Measurements from ENCODE around the gene ATN1. TPM values are rescaled to one million over a fixed set of nuclear protein-coding genes. Genes with fewer than 3 reads are reported as not detected.

Gene ATN1
- total and polyA plus RNA-seq, 9 of the 15 experiments (the other 6 are each of a cell fraction or from before 2014, with no cell fraction given): 0.15 to 49.8 (median 2.7) TPM

- peak; percentile 70 to 84 (median 72) for DNase-seq (ENCODE audit: extremely low read depth in 1 of 4, low spot score in 3 of 4)
- in situ Hi-C loops (cut with MboI) (no loop called here), intact Hi-C loops (cut with micrococcal nuclease) (no loop called here)
- Histone ChIP-seq H2AFZ (ENCODE audit: low read depth, low read length) (peak overlapping the region; percentile 59), H3K4me2 (ENCODE audit: insufficient read depth, low read length) (peak overlapping the region; percentile 76), H3K27me3 (ENCODE audit: control insufficient read depth in 2 of 2, insufficient read depth in 2 of 2, low read length in 2 of 2) (no peaks in the 10 kb centered on the region), H3K36me3 (ENCODE audit: control insufficient read depth, insufficient read depth, low read length) (peaks cover 19% of the 10 kb centered on the region; the same call in 2 of the 3 replicates), H4K20me1 (replicated peaks; ENCODE audit: control insufficient read depth, insufficient read depth, low read length) (no peaks in the 10 kb centered on the region), H3K9me1 (ENCODE audit: control insufficient read depth, insufficient read depth, low read length) (peaks cover 6% of the 10 kb centered on the region), H3K4me1 (replicated peaks in 1 of 2; ENCODE audit: control insufficient read depth in 2 of 2, insufficient read depth in 2 of 2, low read length in 2 of 2) (peaks cover 12 to 40% of the 10 kb centered on the region in 2 experiments; a peak in 4 of 5 replicates), H3K9me3 (replicated peaks; ENCODE audit: control insufficient read depth, insufficient read depth, low read depth, low read length) (no peaks in the 10 kb centered on the region), H3K4me3 (peak overlapping the region; percentile 46), H3K79me2 (ENCODE audit: control insufficient read depth, insufficient read depth, low read length) (peaks cover 19% of the 10 kb centered on the region), H3K9ac (ENCODE audit: insufficient read depth in 1 of 2, low read depth in 2 of 2, low read length in 2 of 2) (peak overlapping the region; percentile 34 to 87; a peak in 3 of 4 replicates), H3K27ac (ENCODE audit: extremely low read depth, low read depth, low read length) (no peak overlapping the region; the same call in 2 of the 3 replicates)
- ChIA-PET POLR2A (no interaction called here), CTCF (ENCODE audit: low intra/inter-chr PET ratio) (no interaction called here)
- peak; percentile 77 for ATAC-seq
- 23% methylated on average over 7 of the region's 29 CpGs for WGBS (ENCODE audit: insufficient coverage, low coverage, missing lambda C conversion rate)
- TF ChIP-seq ZKSCAN3 (CRISPR knock-in tag; IDR thresholded peaks at IDR 0.05) (no peak), NRF1 (conservative IDR thresholded peaks at IDR 0.05 in 1 of 2, IDR thresholded peaks at IDR 0.05 in 1 of 2) (0 out of 4 replicates have a peak, but pooled peaks have one; percentile 4 to 6), EZH2 (IDR thresholded peaks at IDR 0.05; ENCODE audit: borderline replicate concordance, low read depth, low read length) (no peak), VEZF1 (CRISPR knock-in tag; IDR thresholded peaks at IDR 0.05) (peak; percentile 46; the same call in 1 of the 2 replicates), KDM1A (IDR thresholded peaks at IDR 0.05) (no peak), TEAD4 (IDR thresholded peaks at IDR 0.05; ENCODE audit: low read length) (no peak), TEAD4 (CRISPR knock-in tag; IDR thresholded peaks at IDR 0.05; ENCODE audit: borderline replicate concordance) (no peak), GATA2 (CRISPR knock-in tag; IDR thresholded peaks at IDR 0.05) (0 out of 2 replicates have a peak, but pooled peaks have one; percentile 34), XRCC3 (IDR thresholded peaks at IDR 0.05) (no peak), ZBTB33 (CRISPR knock-in tag; IDR thresholded peaks at IDR 0.05) (peak; percentile 5; the same call in 1 of the 2 replicates), MBD1 (CRISPR knock-in tag; IDR thresholded peaks at IDR 0.05) (no peak), MCM2 (IDR thresholded peaks at IDR 0.05; ENCODE audit: low read depth) (no peak), HDAC1 (IDR thresholded peaks at IDR 0.05) (no peak)
- FAIRE-seq: no peak
- BruUV-seq (replicated peaks): no TSS peak
Measured at GRCh38 chr12:6914947-6915788, 12.6 kb upstream of the ATN1 start.

All from K562 (cell line).